ENCODE data around the gene CBLB.
A peak's percentile ranks its signal among the peaks of the same experiment; 100 is the strongest.

The CBLB gene

DNA sequence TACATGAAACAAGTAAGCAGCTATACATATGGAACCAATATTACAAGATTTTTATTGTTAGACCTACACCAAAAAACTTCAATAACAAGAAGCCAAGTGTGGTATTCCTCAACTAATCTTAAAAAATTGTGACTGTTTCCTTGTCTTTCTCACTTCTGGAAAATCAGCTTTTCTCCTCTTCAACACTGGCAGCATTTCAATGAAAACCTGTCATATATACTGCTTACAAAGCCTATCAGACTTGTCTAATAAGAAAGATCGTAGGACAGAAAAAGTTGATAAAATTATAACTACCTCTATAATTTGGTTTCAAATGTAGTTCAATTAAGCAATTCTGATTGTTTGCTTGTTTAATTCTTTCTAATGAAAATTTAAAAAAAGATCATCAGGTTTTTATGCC, 55.1 kb downstream of the CBLB start:
- Histone ChIP-seq H3K9me3 (no peaks in the 10 kb centered on the region), H3K4me1 (peaks cover 12% of the 10 kb centered on the region), H3K27me3 (ENCODE audit: low read depth) (no peaks in the 10 kb centered on the region; the same call in 1 of the 2 replicates), H3K4me3 (no peak overlapping the region), H3K36me3 (replicated peaks) (no peaks in the 10 kb centered on the region)
- in situ Hi-C loops (cut with MboI; ENCODE audit: low sequenced_read_pairs), result no loop called here
- DNase-seq (ENCODE audit: low spot score in 2 of 2), result no peak

DNA sequence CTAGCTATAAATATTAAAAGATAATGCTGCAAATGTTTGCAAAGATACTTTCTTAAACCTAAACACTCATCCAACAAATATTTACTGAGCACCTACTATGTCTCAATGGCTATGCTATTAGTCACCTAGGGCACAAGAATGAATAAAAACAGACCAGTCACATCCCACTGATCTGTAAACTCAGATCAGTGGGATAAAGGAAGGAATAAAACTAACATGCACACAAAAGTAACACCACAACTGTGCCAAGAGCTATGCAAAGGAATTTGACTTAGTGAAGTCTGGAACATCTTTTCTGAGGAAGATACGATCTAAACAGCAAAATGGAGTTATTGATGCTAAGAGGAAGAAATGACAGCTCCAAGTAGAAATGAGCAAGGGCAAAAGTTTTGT, 56.6 kb downstream of the CBLB start:
- H3K9me3 ChIP-seq, result no peaks in the 10 kb centered on the region
- DNase-seq (ENCODE audit: low spot score in 2 of 2), result no peak
- H3K27me3 ChIP-seq (ENCODE audit: low read depth), result no peaks in the 10 kb centered on the region; the same call in 1 of the 2 replicates
- H3K36me3 ChIP-seq (replicated peaks), result no peaks in the 10 kb centered on the region
- no peak overlapping the region for H3K4me3 ChIP-seq
- in situ Hi-C loops (cut with MboI; ENCODE audit: low sequenced_read_pairs), result no loop called here
- peaks cover 12% of the 10 kb centered on the region for H3K4me1 ChIP-seq

DNA sequence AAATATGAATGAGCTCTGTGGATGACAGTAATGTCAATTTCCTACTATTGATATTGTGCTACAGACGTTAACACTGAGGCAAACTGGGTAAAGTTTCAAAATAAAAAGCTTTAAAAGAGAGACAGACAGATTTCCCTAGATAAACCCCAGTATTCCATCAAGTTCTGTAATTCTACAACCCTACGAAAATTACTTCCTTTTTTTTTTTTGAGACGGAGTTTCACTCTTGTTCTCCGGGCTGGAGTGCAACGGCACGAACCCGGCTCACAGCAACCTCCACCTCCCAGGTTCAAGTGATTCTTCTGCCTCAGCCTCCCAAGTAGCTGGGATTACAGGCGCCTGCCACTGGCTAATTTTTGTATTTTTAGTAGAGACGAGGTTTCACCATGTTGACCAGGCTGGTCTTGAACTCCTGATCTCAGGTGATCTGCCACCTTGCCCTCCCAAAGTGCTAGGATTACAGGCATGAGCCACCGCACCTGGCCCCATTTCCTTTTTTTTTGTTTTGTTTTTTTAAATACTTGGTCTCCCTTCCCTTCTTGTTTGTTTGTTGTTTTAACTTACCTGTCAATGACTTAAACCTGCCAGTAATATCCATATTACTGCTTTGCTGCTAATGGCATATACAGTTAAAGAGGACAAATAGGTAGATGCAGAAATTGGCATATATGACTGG, 57.2 kb downstream of the CBLB start:
- Histone ChIP-seq H3K4me3 (no peak overlapping the region), H3K36me3 (replicated peaks) (no peaks in the 10 kb centered on the region), H3K27me3 (ENCODE audit: low read depth) (no peaks in the 10 kb centered on the region; the same call in 1 of the 2 replicates), H3K9me3 (no peaks in the 10 kb centered on the region), H3K4me1 (peaks cover 12% of the 10 kb centered on the region)
- DNase-seq (ENCODE audit: low spot score in 2 of 2), result no peak
- in situ Hi-C loops (cut with MboI; ENCODE audit: low sequenced_read_pairs), result no loop called here

DNA sequence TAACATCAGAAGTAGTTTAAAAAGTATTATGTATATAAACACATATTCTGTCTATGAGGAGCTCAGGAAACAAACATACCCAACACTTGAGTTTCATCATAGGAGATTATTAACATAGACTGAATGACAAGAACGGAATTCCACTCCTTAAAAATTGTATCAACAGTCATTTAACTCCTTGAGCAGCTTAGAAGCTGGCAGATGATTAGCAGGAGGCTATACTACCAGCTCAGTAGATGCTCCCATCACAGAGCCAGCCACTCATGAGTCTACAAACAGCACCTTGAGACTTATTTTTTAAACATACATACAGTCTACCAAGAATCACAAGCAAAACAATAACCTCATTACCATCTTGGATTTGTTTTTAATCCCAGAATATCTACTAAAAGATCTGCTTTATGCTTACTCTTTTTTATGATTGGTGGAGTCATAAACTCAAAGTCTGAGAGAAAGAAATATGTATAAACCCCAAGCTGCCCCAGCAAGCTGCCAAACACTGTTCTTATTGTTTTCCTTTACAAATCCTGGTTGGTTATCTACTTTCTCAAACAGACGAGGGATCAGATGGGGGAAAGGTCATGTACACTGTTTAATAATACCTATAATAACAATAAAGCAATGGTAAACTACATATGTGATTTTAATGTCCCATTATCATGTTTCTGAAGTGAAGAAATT, 59.5 kb downstream of the CBLB start:
- H3K36me3 ChIP-seq (replicated peaks), result no peaks in the 10 kb centered on the region
- no peaks in the 10 kb centered on the region for H3K9me3 ChIP-seq
- no peak overlapping the region for H3K4me3 ChIP-seq
- in situ Hi-C loops (cut with MboI; ENCODE audit: low sequenced_read_pairs), result no loop called here
- peaks cover 8% of the 10 kb centered on the region for H3K4me1 ChIP-seq
- no peaks in the 10 kb centered on the region; the same call in 1 of the 2 replicates for H3K27me3 ChIP-seq (ENCODE audit: low read depth)
- DNase-seq (ENCODE audit: low spot score in 2 of 2), result no peak

DNA sequence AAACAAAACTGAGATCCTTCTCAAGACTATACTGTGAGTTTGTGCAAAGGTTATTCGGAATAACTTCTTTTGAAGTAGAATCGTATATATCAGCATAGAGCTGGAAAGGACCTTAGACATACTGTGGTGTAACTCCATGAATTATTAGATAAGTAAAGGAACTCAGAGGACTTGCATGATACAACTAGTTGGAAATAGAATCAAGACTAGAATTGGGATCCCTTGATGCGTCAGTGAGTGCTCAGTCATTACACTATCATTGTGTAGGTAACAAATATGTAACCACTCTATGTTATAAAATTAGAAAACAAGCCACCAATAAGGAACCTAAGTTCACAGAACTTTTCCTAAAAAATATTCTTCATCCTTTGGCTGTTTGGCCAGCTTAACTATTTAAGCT, 61.1 kb downstream of the CBLB start:
- H3K4me1 ChIP-seq, result peaks cover 8% of the 10 kb centered on the region; the same call in 1 of the 2 replicates
- H3K27me3 ChIP-seq (ENCODE audit: low read depth), result no peaks in the 10 kb centered on the region
- no peaks in the 10 kb centered on the region for H3K9me3 ChIP-seq
- in situ Hi-C loops (cut with MboI; ENCODE audit: low sequenced_read_pairs), result no loop called here
- no peak for DNase-seq (ENCODE audit: low spot score in 2 of 2)
- H3K36me3 ChIP-seq (replicated peaks), result no peaks in the 10 kb centered on the region
- no peak overlapping the region for H3K4me3 ChIP-seq

DNA sequence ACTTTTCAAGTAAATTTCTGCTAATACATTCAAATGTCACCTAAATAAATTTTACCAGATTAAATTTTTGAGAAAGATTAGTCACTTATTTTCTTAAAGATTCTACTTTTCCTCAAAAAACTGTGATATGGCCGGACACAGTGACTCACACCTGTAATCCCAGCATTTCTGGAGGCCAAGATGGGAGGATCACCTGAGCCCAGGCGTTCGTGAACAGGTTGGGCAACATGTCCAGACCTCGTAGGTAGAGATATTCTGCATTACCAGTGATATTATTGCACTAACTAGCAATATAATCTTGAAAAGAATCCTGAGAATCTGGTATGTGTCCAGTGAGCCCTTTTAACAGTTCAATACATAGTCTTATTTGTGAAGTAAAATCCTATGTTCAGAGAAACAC, 61.7 kb downstream of the CBLB start:
- in situ Hi-C loops (cut with MboI; ENCODE audit: low sequenced_read_pairs), result no loop called here
- H3K9me3 ChIP-seq, result no peaks in the 10 kb centered on the region
- H3K4me1 ChIP-seq, result peaks cover 8% of the 10 kb centered on the region; the same call in 1 of the 2 replicates
- H3K36me3 ChIP-seq (replicated peaks), result no peaks in the 10 kb centered on the region
- no peak overlapping the region for H3K4me3 ChIP-seq
- no peaks in the 10 kb centered on the region for H3K27me3 ChIP-seq (ENCODE audit: low read depth)
- no peak for DNase-seq (ENCODE audit: low spot score in 2 of 2)

DNA sequence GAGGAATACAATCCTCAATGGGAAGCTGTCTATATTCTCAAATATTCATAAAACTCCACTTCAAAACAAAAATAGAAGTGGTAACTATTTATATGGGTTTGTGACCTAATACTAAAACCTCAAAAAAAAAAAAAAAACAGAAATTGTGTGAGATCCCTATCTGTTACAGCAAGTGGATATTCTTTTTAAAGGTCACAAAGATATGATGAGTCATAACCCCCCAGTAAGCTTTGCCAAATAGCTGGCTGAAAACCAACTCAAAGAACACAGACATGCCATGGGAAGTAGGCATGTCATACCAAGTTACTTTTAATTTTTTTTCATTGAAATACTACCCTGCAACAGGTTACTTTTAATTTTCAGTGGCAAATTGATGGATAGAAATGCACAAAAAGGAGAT, 62.5 kb downstream of the CBLB start:
- no peak overlapping the region for H3K4me3 ChIP-seq
- no peaks in the 10 kb centered on the region for H3K36me3 ChIP-seq (replicated peaks)
- no peaks in the 10 kb centered on the region for H3K27me3 ChIP-seq (ENCODE audit: low read depth)
- in situ Hi-C loops (cut with MboI; ENCODE audit: low sequenced_read_pairs), result no loop called here
- H3K9me3 ChIP-seq, result no peaks in the 10 kb centered on the region
- DNase-seq (ENCODE audit: low spot score in 2 of 2), result no peak
- peaks cover 8% of the 10 kb centered on the region; the same call in 1 of the 2 replicates for H3K4me1 ChIP-seq

DNA sequence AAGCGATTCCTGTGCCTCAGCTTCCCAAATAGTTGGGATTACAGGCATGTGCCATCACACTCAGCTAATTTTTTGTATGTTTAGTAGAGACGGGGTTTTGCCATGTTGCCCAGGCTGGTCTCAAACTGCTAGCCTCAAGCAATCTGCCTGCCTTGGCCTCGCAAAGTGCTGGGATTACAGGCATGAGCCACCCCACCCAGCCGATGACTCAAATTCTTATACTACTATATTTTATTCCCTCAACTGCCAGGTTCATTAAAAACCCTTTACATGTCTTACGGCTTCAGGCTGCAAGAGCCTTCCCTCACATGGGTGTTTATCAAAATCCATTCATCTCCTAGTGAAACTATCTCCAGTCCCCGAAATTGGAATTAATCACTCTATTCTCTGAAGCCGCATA, 63.4 kb downstream of the CBLB start:
- in situ Hi-C loops (cut with MboI; ENCODE audit: low sequenced_read_pairs), result no loop called here
- no peak overlapping the region for H3K4me3 ChIP-seq

DNA sequence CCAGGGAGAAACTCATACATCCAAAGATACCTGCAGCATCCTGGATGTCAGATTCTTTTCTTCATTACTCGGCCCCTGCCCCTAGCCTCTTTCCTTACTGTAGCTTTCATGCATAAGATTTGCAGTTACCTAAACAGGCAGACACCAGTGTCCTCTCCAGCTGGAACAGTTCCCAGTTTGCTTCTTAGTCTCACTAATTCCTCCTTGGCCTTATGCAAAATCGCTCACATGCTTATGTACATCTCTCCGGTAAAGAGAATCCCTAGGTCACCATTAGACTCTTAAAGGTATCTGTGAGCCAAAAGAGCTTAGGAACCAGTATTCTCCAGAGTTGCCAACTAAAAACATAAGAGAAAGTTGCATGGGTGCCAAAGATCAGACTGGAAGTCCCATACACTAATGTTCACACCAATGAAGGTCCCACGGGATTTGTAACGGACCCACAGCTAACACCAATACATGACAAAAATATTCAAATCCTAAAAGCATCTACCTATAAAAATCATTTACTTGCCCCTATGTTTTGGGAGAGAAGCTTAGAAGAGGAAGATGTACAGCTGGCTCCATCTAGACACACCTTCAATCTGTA, 66.6 kb downstream of the CBLB start:
- peak in 1 of 2 experiments; percentile 29 for DNase-seq (ENCODE audit: low spot score in 2 of 2)
- Histone ChIP-seq H3K27me3 (ENCODE audit: low read depth) (no peaks in the 10 kb centered on the region), H3K9me3 (no peaks in the 10 kb centered on the region), H3K36me3 (replicated peaks) (no peaks in the 10 kb centered on the region), H3K4me1 (peaks cover 3% of the 10 kb centered on the region), H3K4me3 (no peak overlapping the region)
- in situ Hi-C loops (cut with MboI; ENCODE audit: low sequenced_read_pairs), result no loop called here

More for the DNA sequence above, 63.4 kb downstream of the CBLB start:
- Histone ChIP-seq H3K36me3 (replicated peaks) (no peaks in the 10 kb centered on the region), H3K9me3 (no peaks in the 10 kb centered on the region), H3K4me1 (peaks cover 8% of the 10 kb centered on the region; the same call in 1 of the 2 replicates), H3K27me3 (ENCODE audit: low read depth) (no peaks in the 10 kb centered on the region)
- DNase-seq (ENCODE audit: low spot score in 2 of 2), result no peak

DNA sequence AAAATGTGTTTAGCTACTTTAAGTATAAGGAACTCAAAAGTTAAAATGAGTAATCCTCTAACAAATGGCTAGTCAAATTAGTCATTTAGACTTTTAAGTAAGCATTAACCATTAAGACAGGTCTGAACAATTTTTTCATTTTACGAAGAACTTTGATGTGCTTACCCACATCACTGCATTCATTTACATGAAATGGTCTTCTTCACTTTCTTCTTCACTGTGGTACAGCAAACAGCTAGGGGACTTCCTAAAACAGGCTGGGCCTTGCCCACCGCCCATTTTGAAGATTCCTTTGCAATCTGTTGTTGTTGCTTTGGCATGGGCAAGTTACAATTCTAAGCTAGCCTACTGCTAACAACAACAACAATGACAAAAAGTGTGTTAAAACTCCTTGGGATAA, 67.4 kb downstream of the CBLB start:
- in situ Hi-C loops (cut with MboI; ENCODE audit: low sequenced_read_pairs), result no loop called here
- no peak overlapping the region for H3K4me3 ChIP-seq
- no peaks in the 10 kb centered on the region for H3K27me3 ChIP-seq (ENCODE audit: low read depth)
- peaks cover 3% of the 10 kb centered on the region for H3K4me1 ChIP-seq
- H3K36me3 ChIP-seq (replicated peaks), result no peaks in the 10 kb centered on the region
- DNase-seq (ENCODE audit: low spot score in 2 of 2), result no peak
- no peaks in the 10 kb centered on the region for H3K9me3 ChIP-seq

DNA sequence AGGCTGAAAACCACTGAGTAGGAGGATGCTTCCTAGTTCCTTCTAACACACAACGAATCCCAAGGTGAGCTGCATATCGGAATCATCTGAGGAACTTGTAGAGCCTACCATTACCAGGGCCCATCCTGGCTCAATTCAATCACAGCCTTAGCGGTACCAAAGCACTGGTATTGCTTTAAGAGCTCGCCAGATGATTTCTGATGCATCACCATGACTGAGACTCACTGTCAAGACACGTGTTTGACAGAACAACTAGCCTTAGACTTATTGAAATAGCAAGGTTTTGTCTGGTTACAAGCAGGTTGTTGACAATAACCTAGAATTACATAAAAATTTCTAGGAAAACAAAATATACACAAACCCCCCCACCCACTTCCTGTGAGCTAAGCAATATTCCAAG, 68.5 kb downstream of the CBLB start:
- in situ Hi-C loops (cut with MboI; ENCODE audit: low sequenced_read_pairs), result no loop called here
- Histone ChIP-seq H3K27me3 (ENCODE audit: low read depth) (no peaks in the 10 kb centered on the region), H3K4me3 (no peak overlapping the region), H3K4me1 (peaks cover 3% of the 10 kb centered on the region), H3K9me3 (no peaks in the 10 kb centered on the region), H3K36me3 (replicated peaks) (no peaks in the 10 kb centered on the region)
- no peak for DNase-seq (ENCODE audit: low spot score in 2 of 2)

DNA sequence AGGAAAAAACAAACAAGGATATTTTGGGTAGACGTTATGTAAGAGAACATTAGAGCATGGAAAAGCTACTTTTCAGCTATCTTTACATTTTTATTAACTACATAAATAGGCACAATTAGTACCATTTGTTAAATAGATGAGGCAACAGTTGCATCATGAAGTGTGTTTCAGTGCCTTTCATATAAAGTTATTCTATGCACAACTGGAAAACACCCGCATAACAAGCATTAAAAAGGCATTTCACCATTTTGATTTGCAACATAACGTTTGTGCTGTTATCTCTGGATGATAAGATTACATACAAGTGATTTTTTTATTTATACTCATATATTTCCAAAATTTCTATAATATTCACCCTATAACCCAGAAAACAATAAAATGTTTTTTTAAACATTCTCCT, 69.5 kb downstream of the CBLB start:
- in situ Hi-C loops (cut with MboI; ENCODE audit: low sequenced_read_pairs), result no loop called here
- Histone ChIP-seq H3K36me3 (replicated peaks) (no peaks in the 10 kb centered on the region), H3K4me3 (no peak overlapping the region), H3K27me3 (ENCODE audit: low read depth) (no peaks in the 10 kb centered on the region), H3K9me3 (no peaks in the 10 kb centered on the region), H3K4me1 (peaks cover 3% of the 10 kb centered on the region)
- no peak for DNase-seq (ENCODE audit: low spot score in 2 of 2)

DNA sequence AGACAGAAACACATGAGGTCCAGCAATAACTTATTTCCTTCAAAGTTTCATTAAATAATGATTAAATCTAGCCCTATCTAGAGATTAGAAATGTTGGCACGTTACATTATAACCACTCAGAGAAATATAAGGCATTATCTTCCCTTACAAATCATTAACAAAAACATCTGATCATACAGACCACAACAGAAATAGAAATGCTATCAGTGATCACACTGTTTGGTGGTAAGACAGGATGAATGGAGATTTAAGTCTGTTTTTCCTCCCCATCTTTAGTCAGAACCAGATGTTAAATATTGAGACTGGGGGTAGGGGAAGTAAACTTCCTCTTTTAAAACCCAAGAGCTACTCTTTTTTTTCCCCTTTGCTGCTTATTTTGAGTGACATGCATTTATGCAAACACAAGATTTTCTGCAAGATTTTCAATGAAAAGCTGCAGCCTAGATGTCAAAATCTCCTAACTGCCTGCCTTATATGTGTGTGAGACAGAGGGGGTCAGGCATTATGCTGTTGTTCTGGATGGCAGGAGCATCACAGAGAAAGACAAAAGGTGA, 70.4 kb downstream of the CBLB start:
- no peaks in the 10 kb centered on the region for H3K9me3 ChIP-seq
- in situ Hi-C loops (cut with MboI; ENCODE audit: low sequenced_read_pairs), result no loop called here
- H3K4me1 ChIP-seq, result peaks cover 3% of the 10 kb centered on the region
- H3K27me3 ChIP-seq (ENCODE audit: low read depth), result no peaks in the 10 kb centered on the region
- no peak overlapping the region for H3K4me3 ChIP-seq
- DNase-seq (ENCODE audit: low spot score in 2 of 2), result no peak
- no peaks in the 10 kb centered on the region for H3K36me3 ChIP-seq (replicated peaks)

DNA sequence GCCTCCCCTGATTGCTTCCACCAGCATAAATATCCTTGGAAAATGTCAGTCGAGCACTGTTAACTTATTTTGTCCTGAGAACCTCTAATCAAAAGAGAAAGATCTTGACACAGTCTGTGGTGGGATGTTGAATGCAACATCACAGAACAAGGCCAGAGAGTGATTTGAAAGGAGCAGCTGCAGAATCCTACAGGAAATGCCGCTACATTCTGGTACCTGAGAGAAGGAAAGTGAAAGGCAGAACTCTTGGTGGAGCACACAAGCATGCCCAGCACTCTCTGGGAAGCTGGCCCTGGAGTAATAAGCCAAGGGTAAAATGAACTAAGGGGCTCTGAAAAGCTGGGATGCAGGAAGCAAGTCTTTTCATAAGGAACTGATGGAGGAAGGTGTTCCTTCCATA, 75.8 kb downstream of the CBLB start:
- H3K27me3 ChIP-seq (ENCODE audit: low read depth), result no peaks in the 10 kb centered on the region
- in situ Hi-C loops (cut with MboI; ENCODE audit: low sequenced_read_pairs), result no loop called here

More for the DNA sequence above, 75.8 kb downstream of the CBLB start:
- Histone ChIP-seq H3K36me3 (replicated peaks) (no peaks in the 10 kb centered on the region), H3K9me3 (no peaks in the 10 kb centered on the region), H3K4me1 (peaks cover 13% of the 10 kb centered on the region), H3K4me3 (no peak overlapping the region)
- no peak for DNase-seq (ENCODE audit: low spot score in 2 of 2)

All from HAP-1 (cell line).